Panc1 (cell line): ENCODE measurements around the gene TGFB2.

Source experiments
- POLR2AphosphoS5 ChIP-seq: IDR thresholded peaks from 2 replicates; pipeline ENCODE4 v1.6.1; 2012; ENCODE audit warnings: mild to moderate bottlenecking, low read depth, low read length, moderate library complexity
- REST ChIP-seq, 2 experiments: IDR thresholded peaks; 2 replicates each; pipeline ENCODE4 v1.6.1; 2011 to 2012; ENCODE audit warnings: low read depth in 2 of 2, control low read depth in 1 of 2, low read length in 1 of 2, mild to moderate bottlenecking in 1 of 2, moderate library complexity in 1 of 2; ENCODE audit not compliant: insufficient read depth in 1 of 2
- TF ChIP-seq, protein P1 (sequence below): fragments of 450-650 bp; IDR thresholded peaks from 2 replicates; pipeline ENCODE4 v1.5.1; 2017; ENCODE audit warnings: mild to moderate bottlenecking

- TF ChIP-seq, protein P1, sequence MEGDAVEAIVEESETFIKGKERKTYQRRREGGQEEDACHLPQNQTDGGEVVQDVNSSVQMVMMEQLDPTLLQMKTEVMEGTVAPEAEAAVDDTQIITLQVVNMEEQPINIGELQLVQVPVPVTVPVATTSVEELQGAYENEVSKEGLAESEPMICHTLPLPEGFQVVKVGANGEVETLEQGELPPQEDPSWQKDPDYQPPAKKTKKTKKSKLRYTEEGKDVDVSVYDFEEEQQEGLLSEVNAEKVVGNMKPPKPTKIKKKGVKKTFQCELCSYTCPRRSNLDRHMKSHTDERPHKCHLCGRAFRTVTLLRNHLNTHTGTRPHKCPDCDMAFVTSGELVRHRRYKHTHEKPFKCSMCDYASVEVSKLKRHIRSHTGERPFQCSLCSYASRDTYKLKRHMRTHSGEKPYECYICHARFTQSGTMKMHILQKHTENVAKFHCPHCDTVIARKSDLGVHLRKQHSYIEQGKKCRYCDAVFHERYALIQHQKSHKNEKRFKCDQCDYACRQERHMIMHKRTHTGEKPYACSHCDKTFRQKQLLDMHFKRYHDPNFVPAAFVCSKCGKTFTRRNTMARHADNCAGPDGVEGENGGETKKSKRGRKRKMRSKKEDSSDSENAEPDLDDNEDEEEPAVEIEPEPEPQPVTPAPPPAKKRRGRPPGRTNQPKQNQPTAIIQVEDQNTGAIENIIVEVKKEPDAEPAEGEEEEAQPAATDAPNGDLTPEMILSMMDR = no peak
- TF ChIP-seq POLR2AphosphoS5 = no peak
- TF ChIP-seq REST (IDR thresholded peaks at IDR 0.05; ENCODE audit: insufficient read depth in 1 of 2, low read depth in 2 of 2, low read length in 1 of 2) = no peak
Measured at GRCh38 chr1:218488986-218489385, 143.8 kb downstream of the TGFB2 start.
